ENCODE results near the gene SCAPER. TPM values are rescaled to one million over a fixed set of nuclear protein-coding genes. Genes with fewer than 3 reads are reported as not detected.

The SCAPER gene
- total and polyA plus RNA-seq, 2 donors (not counting 1 experiment from before 2014, with no cell fraction given): 8.3 to 61.6 TPM

DNA sequence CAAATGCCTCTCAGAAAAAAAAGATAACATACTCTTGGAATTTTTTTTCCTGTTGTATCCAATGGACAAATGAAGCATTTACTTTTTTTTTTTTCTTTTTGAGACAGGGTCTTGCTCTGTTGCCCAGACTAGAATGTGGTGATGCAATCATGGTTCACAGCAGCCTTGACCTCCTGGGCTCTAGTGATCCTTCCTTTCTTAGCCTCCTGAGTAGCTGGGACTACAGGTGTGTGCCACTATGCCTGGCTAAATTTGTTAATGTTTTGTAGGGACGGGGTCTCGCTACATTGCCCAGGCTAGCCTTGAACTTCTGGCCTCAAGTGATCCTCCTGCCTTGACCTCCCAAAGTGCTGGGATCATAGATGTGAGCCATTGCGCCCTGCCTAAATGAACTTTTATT, 401.3 kb downstream of the SCAPER start:
- TF ChIP-seq EZH2 (IDR thresholded peaks at IDR 0.05; ENCODE audit: borderline replicate concordance, insufficient read depth, low read depth, low read length, poor library complexity, severe bottlenecking) (no peak), CTCF (IDR thresholded peaks at IDR 0.05) (no peak)
- no peak overlapping the region for H3K27ac Mint-ChIP-seq
- H3K9me3 ChIP-seq (ENCODE audit: control extremely low read depth in 1 of 3, control insufficient read depth in 2 of 3, insufficient read depth in 1 of 3, low read length in 2 of 3): no peaks in the 10 kb centered on the region
- H3K36me3 ChIP-seq (replicated peaks in 1 of 2; ENCODE audit: control extremely low read depth in 1 of 2, control insufficient read depth in 1 of 2, extremely low read depth in 1 of 2, insufficient read depth in 2 of 2, low read length in 1 of 2): peaks cover 0 to 6% of the 10 kb centered on the region in 2 experiments
- no peaks in the 10 kb centered on the region for H3K27me3 ChIP-seq (replicated peaks in 1 of 4; ENCODE audit: control extremely low read depth in 1 of 4, control insufficient read depth in 3 of 4, insufficient read depth in 4 of 4, low read length in 3 of 4)
- no peak overlapping the region for H3K4me2 ChIP-seq (replicated peaks; ENCODE audit: low read depth, low read length, poor library complexity, severe bottlenecking)
- DNase-seq (no peak), ATAC-seq (ENCODE audit: low read depth) (no peak)
- peaks cover 3% of the 10 kb centered on the region for H3K9me3 Mint-ChIP-seq (ENCODE audit: insufficient read depth)
- H3K4me1 ChIP-seq (ENCODE audit: control insufficient read depth in 2 of 2, insufficient read depth in 2 of 2, low read length in 2 of 2): no peaks in the 10 kb centered on the region
- H3K4me1 Mint-ChIP-seq: no peaks in the 10 kb centered on the region
- ChIA-PET CTCF (no interaction called here), POLR2A (no interaction called here)
- no peak overlapping the region for H2AFZ ChIP-seq (ENCODE audit: insufficient read depth, low read depth, low read length, poor library complexity, severe bottlenecking)
- no peak overlapping the region for H3K4me3 ChIP-seq (ENCODE audit: control extremely low read depth in 1 of 5, extremely low read depth in 1 of 5, insufficient read depth in 1 of 5, low read depth in 2 of 5, low read length in 4 of 5)
- H3K27ac ChIP-seq (ENCODE audit: low read length in 2 of 2): no peak overlapping the region
- no peaks in the 10 kb centered on the region for H4K20me1 ChIP-seq (ENCODE audit: control insufficient read depth, insufficient read depth, low read length, poor library complexity, severe bottlenecking)
- WGBS (ENCODE audit: insufficient coverage): 100% methylated on average over 2 of the region's 3 CpGs
- H3K4me3 Mint-ChIP-seq: no peak overlapping the region
- intact Hi-C loops (cut with micrococcal nuclease): no loop called here
- H3K79me2 ChIP-seq (ENCODE audit: control insufficient read depth, insufficient read depth, low read length): no peaks in the 10 kb centered on the region
- H3K27me3 Mint-ChIP-seq: no peaks in the 10 kb centered on the region
- no peak overlapping the region for H3K9ac ChIP-seq (ENCODE audit: low read length)

- intact Hi-C loops (cut with micrococcal nuclease): no loop called here
- CTCF ChIA-PET: no interaction called here
- peaks cover 0 to 6% of the 10 kb centered on the region in 2 experiments for H3K36me3 ChIP-seq (replicated peaks in 1 of 2; ENCODE audit: control extremely low read depth in 1 of 2, control insufficient read depth in 1 of 2, extremely low read depth in 1 of 2, insufficient read depth in 2 of 2, low read length in 1 of 2)
- POLR2A ChIA-PET: no interaction called here
- H3K9me3 ChIP-seq (ENCODE audit: control extremely low read depth in 1 of 3, control insufficient read depth in 2 of 3, insufficient read depth in 1 of 3, low read length in 2 of 3): no peaks in the 10 kb centered on the region
- no peak overlapping the region for H3K27ac Mint-ChIP-seq
- no peak overlapping the region for H3K9ac ChIP-seq (ENCODE audit: low read length)
- no peaks in the 10 kb centered on the region for H3K27me3 ChIP-seq (replicated peaks in 1 of 4; ENCODE audit: control extremely low read depth in 1 of 4, control insufficient read depth in 3 of 4, insufficient read depth in 4 of 4, low read length in 3 of 4)
- no peak overlapping the region for H2AFZ ChIP-seq (ENCODE audit: insufficient read depth, low read depth, low read length, poor library complexity, severe bottlenecking)
- TF ChIP-seq EZH2 (IDR thresholded peaks at IDR 0.05; ENCODE audit: borderline replicate concordance, insufficient read depth, low read depth, low read length, poor library complexity, severe bottlenecking) (no peak), CTCF (IDR thresholded peaks at IDR 0.05) (no peak)
- H3K9me3 Mint-ChIP-seq (ENCODE audit: insufficient read depth): peaks cover 3% of the 10 kb centered on the region
- H3K4me1 Mint-ChIP-seq: no peaks in the 10 kb centered on the region
- no peaks in the 10 kb centered on the region for H4K20me1 ChIP-seq (ENCODE audit: control insufficient read depth, insufficient read depth, low read length, poor library complexity, severe bottlenecking)
- no peaks in the 10 kb centered on the region for H3K4me1 ChIP-seq (ENCODE audit: control insufficient read depth in 2 of 2, insufficient read depth in 2 of 2, low read length in 2 of 2)
- no peak overlapping the region for H3K4me3 ChIP-seq (ENCODE audit: control extremely low read depth in 1 of 5, extremely low read depth in 1 of 5, insufficient read depth in 1 of 5, low read depth in 2 of 5, low read length in 4 of 5)
- DNase-seq (no peak), ATAC-seq (ENCODE audit: low read depth) (no peak)
- no peaks in the 10 kb centered on the region for H3K79me2 ChIP-seq (ENCODE audit: control insufficient read depth, insufficient read depth, low read length)
- no peak overlapping the region for H3K27ac ChIP-seq (ENCODE audit: low read length in 2 of 2)
- H3K4me3 Mint-ChIP-seq: no peak overlapping the region
- H3K4me2 ChIP-seq (replicated peaks; ENCODE audit: low read depth, low read length, poor library complexity, severe bottlenecking): no peak overlapping the region
- no peaks in the 10 kb centered on the region for H3K27me3 Mint-ChIP-seq
These were observed 402.0 kb downstream of the SCAPER start for GRCh38 chr15:76503121-76503520.
